Heart left ventricle (tissue), 13 donors: ENCODE results near the gene PARD3B.

Source experiments
- CTCF ChIP-seq, 12 donors: fragments of 200-600 bp; sonication (generic) in 4 of 12; IDR thresholded peaks; one replicate each; pipeline versions ENCODE4 v1.5.0 to v1.8.0; 2018 to 2022; ENCODE audit warnings: antibody characterized with exemption in 12 of 12, mild to moderate bottlenecking in 5 of 12
- POLR2A ChIP-seq, 2 donors: fragments of 450-650 bp; IDR thresholded peaks; one replicate each; pipeline ENCODE4 v1.6.1; 2017; ENCODE audit warnings: antibody characterized with exemption in 2 of 2, mild to moderate bottlenecking in 2 of 2, moderate library complexity in 2 of 2
- donor health status: ischemic (EF 13 %, LVEDD 7.1; RV severe dilation, severe dysfunction).
- donor health status: DM: no; HTN: yes; CAD: no.
- donor health status: DM: no; HTN: no; CAD: no.
- donor health status: ischemic (EF 25% LVEDD 6.9; RV normal size, moderate dysfunction).
- donor health status: ischemic (EF 25% LVEDD 5.7; RV mildly dilated, moderate dysfunction).
- donor health status: ischemic (EF 35%, LVEDD 5.7; RV mildly dilated, moderate dysfunction).
- donor health status: nonischemic (EF 11% LVEDD 7.7; RV severe dilation, severe dysfunction).
- donor health status: DM: yes; HTN: yes; CAD: no.
- donor health status: PGD.
- donor health status: ischemic (EF 29% LVEDD 5.4; RV normal size, mild dysfunction).
- donor health status: nonischemic (EF 23%, LVEDD 6.1; RV moderate dilation, normal function).

- TF ChIP-seq CTCF (IDR thresholded peaks at IDR 0.05): no peak
- no peak for TF ChIP-seq POLR2A (IDR thresholded peaks at IDR 0.05)
Measured at GRCh38 chr2:205496772-205497171, 951.5 kb downstream of the PARD3B start.
